Measurements from ENCODE around the gene FGFBP3.

DNA sequence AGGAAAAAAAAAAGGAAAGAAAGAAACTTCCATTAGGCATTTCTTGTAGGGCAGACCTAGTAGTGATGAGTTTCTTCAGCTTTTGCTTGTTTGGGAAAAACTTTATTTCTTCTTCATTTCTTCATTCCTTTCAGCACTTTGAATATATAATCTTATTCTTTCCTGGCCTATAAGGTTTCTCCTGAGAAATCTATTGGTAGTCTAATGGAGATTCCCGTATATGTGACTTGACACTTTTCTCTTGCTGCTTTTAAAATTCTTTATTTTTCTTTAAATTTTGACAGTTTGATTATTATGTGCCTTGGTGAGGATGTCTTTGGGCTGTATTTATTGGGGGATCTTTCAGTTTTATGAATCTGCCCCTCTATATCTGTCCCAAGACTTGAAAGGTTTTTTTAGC, 10.4 kb upstream of the FGFBP3 start:
- TF ChIP-seq, protein P1, sequence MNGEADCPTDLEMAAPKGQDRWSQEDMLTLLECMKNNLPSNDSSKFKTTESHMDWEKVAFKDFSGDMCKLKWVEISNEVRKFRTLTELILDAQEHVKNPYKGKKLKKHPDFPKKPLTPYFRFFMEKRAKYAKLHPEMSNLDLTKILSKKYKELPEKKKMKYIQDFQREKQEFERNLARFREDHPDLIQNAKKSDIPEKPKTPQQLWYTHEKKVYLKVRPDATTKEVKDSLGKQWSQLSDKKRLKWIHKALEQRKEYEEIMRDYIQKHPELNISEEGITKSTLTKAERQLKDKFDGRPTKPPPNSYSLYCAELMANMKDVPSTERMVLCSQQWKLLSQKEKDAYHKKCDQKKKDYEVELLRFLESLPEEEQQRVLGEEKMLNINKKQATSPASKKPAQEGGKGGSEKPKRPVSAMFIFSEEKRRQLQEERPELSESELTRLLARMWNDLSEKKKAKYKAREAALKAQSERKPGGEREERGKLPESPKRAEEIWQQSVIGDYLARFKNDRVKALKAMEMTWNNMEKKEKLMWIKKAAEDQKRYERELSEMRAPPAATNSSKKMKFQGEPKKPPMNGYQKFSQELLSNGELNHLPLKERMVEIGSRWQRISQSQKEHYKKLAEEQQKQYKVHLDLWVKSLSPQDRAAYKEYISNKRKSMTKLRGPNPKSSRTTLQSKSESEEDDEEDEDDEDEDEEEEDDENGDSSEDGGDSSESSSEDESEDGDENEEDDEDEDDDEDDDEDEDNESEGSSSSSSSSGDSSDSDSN (CRISPR knock-in tag; IDR thresholded peaks at IDR 0.05), result no peak
- TF ChIP-seq KMT2B (CRISPR knock-in tag; IDR thresholded peaks at IDR 0.05), result no peak
- TF ChIP-seq ZNF761 (CRISPR knock-in tag; conservative IDR thresholded peaks at IDR 0.05), result no peak

Data from HepG2 (cell line).